DOHH2 (cell line): ENCODE measurements around the gene FGFBP1.

Experiments
- H3F3A ChIP-seq: fragments of 200-600 bp; sonication (generic), shearing (Covaris generic); 2 replicates; pipeline ENCODE4 v1.6.0; 2016; ENCODE audit warnings: antibody characterized with exemption, mild to moderate bottlenecking; ENCODE audit not compliant: control insufficient read depth, insufficient read depth
- H3K27ac ChIP-seq: fragments of 200-600 bp; sonication (generic); 2 replicates; pipeline ENCODE4 v1.5.1; 2014; ENCODE audit warnings: low read depth, mild to moderate bottlenecking, low read length, moderate library complexity
- H3K27me3 ChIP-seq: fragments of 200-600 bp; sonication (generic); 2 replicates; pipeline ENCODE4 v1.6.1; 2014; ENCODE audit warnings: mild to moderate bottlenecking, low read length, mixed read lengths; ENCODE audit not compliant: control insufficient read depth
- H3K36me3 ChIP-seq: fragments of 200-600 bp; sonication (generic); 2 replicates; pipeline ENCODE4 v1.6.1; 2014; ENCODE audit warnings: mild to moderate bottlenecking, low read length, moderate library complexity, mixed read lengths; ENCODE audit not compliant: control insufficient read depth
- H3K4me1 ChIP-seq: fragments of 200-600 bp; sonication (generic); 2 replicates; pipeline ENCODE4 v1.6.1; 2014; ENCODE audit warnings: mild to moderate bottlenecking, low read length, mixed read lengths; ENCODE audit not compliant: control insufficient read depth
- H3K4me2 ChIP-seq: fragments of 200-600 bp; sonication (generic); 2 replicates; pipeline ENCODE4 v1.6.0; 2014; ENCODE audit warnings: mild to moderate bottlenecking, low read length, moderate library complexity
- H3K4me3 ChIP-seq: fragments of 200-600 bp; sonication (generic); 2 replicates; pipeline ENCODE4 v1.5.1; 2014; ENCODE audit warnings: mild to moderate bottlenecking, low read length, mixed read lengths
- H3K79me2 ChIP-seq: fragments of 200-600 bp; sonication (generic); 2 replicates; pipeline ENCODE4 v1.6.1; 2014; ENCODE audit warnings: mild to moderate bottlenecking, low read length, mixed read lengths; ENCODE audit not compliant: control insufficient read depth
- H3K9me2 ChIP-seq: fragments of 200-600 bp; sonication (generic); replicated peaks from 2 replicates; pipeline ENCODE4 v1.6.1; 2014; ENCODE audit warnings: mild to moderate bottlenecking, low read length, mixed read lengths; ENCODE audit not compliant: control insufficient read depth
- H3K9me3 ChIP-seq: fragments of 200-600 bp; sonication (generic); 2 replicates; pipeline ENCODE4 v1.6.1; 2014; ENCODE audit warnings: antibody characterized with exemption, low read length, mixed read lengths; ENCODE audit not compliant: control insufficient read depth, insufficient read depth
- H4K20me1 ChIP-seq: fragments of 200-600 bp; sonication (generic); 2 replicates; pipeline ENCODE4 v1.6.0; 2014; ENCODE audit warnings: low read depth, mild to moderate bottlenecking, antibody characterized with exemption, low read length, moderate library complexity; ENCODE audit not compliant: control insufficient read depth, insufficient read depth
- EZH2phosphoT487 ChIP-seq: fragments of 200-600 bp; sonication (generic); IDR thresholded peaks from 2 replicates; pipeline ENCODE4 v1.6.1; 2017; ENCODE audit warnings: borderline replicate concordance, mild to moderate bottlenecking, antibody characterized with exemption, low read length, moderate library complexity, mixed read lengths
- TF ChIP-seq, protein P1 (sequence below): fragments of 200-600 bp; sonication (generic); IDR thresholded peaks from one replicate; pipeline ENCODE4 v1.5.1; 2014; ENCODE audit warnings: antibody characterized with exemption, mild to moderate bottlenecking, low read depth, low read length; ENCODE audit not compliant: poor library complexity, severe bottlenecking

FGFBP1 gene

DNA sequence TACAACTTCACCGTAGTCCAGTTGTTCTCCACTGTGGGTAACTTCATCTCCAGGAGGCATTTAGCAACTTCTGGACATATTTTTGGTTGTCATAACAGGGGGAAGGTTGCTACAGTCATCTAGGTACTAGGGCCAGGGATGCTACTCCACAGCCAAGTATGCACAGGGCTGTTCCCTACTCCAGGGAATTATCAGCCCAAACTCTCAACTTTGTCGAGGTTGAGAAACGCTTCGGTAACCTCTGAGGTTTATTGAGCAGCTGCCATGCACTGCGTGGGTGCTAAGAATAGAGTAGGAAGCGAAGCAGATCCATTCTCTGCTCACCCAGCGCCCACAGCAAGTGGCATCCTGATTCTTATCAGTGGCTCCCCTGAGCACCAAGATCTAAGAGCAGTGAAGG, 8.2 kb downstream of the FGFBP1 start:
- no peak overlapping the region for H3K27ac ChIP-seq
- TF ChIP-seq, protein P1, sequence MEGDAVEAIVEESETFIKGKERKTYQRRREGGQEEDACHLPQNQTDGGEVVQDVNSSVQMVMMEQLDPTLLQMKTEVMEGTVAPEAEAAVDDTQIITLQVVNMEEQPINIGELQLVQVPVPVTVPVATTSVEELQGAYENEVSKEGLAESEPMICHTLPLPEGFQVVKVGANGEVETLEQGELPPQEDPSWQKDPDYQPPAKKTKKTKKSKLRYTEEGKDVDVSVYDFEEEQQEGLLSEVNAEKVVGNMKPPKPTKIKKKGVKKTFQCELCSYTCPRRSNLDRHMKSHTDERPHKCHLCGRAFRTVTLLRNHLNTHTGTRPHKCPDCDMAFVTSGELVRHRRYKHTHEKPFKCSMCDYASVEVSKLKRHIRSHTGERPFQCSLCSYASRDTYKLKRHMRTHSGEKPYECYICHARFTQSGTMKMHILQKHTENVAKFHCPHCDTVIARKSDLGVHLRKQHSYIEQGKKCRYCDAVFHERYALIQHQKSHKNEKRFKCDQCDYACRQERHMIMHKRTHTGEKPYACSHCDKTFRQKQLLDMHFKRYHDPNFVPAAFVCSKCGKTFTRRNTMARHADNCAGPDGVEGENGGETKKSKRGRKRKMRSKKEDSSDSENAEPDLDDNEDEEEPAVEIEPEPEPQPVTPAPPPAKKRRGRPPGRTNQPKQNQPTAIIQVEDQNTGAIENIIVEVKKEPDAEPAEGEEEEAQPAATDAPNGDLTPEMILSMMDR = no peak
- TF ChIP-seq EZH2phosphoT487 = no peak

DNA sequence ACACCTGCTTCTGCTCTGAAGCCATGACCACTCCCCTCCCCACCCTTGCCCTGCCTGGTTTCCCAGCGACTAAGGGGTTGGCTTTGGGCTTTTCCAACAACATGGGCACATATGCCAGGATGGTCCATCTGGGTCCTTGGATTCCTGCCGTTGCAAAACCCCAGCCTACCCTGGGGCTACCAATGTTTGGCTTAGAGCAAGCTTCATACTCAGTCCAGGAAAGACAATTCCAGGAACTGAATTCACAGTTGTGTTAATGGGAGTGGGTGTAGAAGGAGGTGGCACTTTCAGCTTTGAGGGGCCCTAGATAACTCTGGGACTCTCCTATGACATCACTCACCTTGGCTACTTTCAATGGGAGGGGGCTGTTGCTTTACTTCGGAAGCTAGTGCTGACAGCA, 9.0 kb downstream of the FGFBP1 start:
- H3K4me2 ChIP-seq = no peak overlapping the region
- peaks cover 18% of the 10 kb centered on the region for H3K27me3 ChIP-seq
- no peaks in the 10 kb centered on the region for H3K36me3 ChIP-seq
- H3K4me3 ChIP-seq = no peak overlapping the region
- H3K79me2 ChIP-seq = no peaks in the 10 kb centered on the region
- no peaks in the 10 kb centered on the region for H3F3A ChIP-seq
- H3K9me2 ChIP-seq = no peaks in the 10 kb centered on the region
- H3K9me3 ChIP-seq = no peaks in the 10 kb centered on the region
- H3K4me1 ChIP-seq = peaks cover 15% of the 10 kb centered on the region
- TF ChIP-seq EZH2phosphoT487 = no peak
- TF ChIP-seq, protein P1 = no peak
- H4K20me1 ChIP-seq = no peaks in the 10 kb centered on the region
- no peak overlapping the region for H3K27ac ChIP-seq

More for the DNA sequence above, 8.2 kb downstream of the FGFBP1 start:
- H3K79me2 ChIP-seq = no peaks in the 10 kb centered on the region
- no peaks in the 10 kb centered on the region for H3K9me2 ChIP-seq
- no peak overlapping the region for H3K4me3 ChIP-seq
- no peaks in the 10 kb centered on the region for H3F3A ChIP-seq
- H3K27me3 ChIP-seq = peaks cover 18% of the 10 kb centered on the region
- H3K9me3 ChIP-seq = no peaks in the 10 kb centered on the region
- no peaks in the 10 kb centered on the region for H4K20me1 ChIP-seq
- H3K4me2 ChIP-seq = no peak overlapping the region
- H3K4me1 ChIP-seq = peaks cover 15% of the 10 kb centered on the region
- no peaks in the 10 kb centered on the region for H3K36me3 ChIP-seq

DNA sequence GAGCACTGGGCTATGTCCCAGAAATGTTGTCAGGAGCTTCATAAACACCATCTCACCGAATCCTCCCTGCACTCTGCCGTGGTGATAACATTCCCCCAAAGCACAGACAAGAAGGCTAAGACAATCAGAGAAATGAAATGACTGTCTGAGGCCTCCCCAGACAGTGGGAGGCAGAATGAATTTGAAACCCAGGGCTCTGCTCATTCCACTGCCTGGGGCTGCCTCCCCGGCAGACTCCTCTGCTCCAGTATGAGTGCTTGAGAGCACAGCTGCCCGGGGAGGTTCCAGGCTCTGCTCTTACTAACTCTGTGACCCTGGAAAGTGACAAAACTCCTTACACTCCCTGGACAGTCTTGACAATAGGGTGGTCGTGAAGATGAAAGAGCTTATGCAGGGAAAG, 9.7 kb downstream of the FGFBP1 start:
- no peaks in the 10 kb centered on the region for H4K20me1 ChIP-seq
- H3K4me1 ChIP-seq = peaks cover 15% of the 10 kb centered on the region
- H3K9me3 ChIP-seq = no peaks in the 10 kb centered on the region
- H3K79me2 ChIP-seq = no peaks in the 10 kb centered on the region
- H3K4me3 ChIP-seq = no peak overlapping the region
- no peaks in the 10 kb centered on the region for H3K36me3 ChIP-seq
- H3K27me3 ChIP-seq = peaks cover 18% of the 10 kb centered on the region
- H3K27ac ChIP-seq = no peak overlapping the region
- TF ChIP-seq, protein P1 = no peak
- no peak for TF ChIP-seq EZH2phosphoT487
- H3K4me2 ChIP-seq = no peak overlapping the region
- no peaks in the 10 kb centered on the region for H3F3A ChIP-seq
- no peaks in the 10 kb centered on the region for H3K9me2 ChIP-seq

DNA sequence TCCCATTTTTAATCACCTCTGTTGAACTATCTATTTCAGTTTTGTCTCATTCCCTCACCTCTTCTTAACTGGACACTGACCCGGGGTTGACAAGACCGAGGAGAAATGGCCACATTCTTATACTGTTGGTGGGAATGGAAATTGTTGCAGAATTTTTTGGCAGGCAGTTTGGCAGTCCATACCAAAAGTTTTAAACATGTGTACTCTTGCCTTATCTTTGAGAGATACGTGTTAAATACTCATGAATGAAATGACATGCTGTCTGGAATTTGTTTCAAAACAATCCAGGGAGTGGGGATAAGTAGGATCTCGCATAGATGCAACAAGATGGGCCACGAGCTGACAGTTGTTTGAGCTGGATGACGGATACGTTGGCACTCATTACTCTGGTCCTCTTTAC, 12.1 kb downstream of the FGFBP1 start:
- no peaks in the 10 kb centered on the region for H4K20me1 ChIP-seq
- no peaks in the 10 kb centered on the region for H3K79me2 ChIP-seq
- no peaks in the 10 kb centered on the region for H3K36me3 ChIP-seq
- H3F3A ChIP-seq = no peaks in the 10 kb centered on the region
- no peak overlapping the region for H3K27ac ChIP-seq
- peaks cover 18% of the 10 kb centered on the region for H3K27me3 ChIP-seq
- no peaks in the 10 kb centered on the region for H3K9me3 ChIP-seq
- no peak overlapping the region for H3K4me3 ChIP-seq
- no peak for TF ChIP-seq EZH2phosphoT487
- TF ChIP-seq, protein P1 = no peak
- no peak overlapping the region for H3K4me2 ChIP-seq
- H3K4me1 ChIP-seq = peaks cover 5% of the 10 kb centered on the region
- H3K9me2 ChIP-seq = no peaks in the 10 kb centered on the region
